SK-N-MC (cell line): ENCODE data around the gene CPLX3.
A peak's percentile ranks its signal among the peaks of the same experiment; 100 is the strongest.
"Not testable (repeated sequence)": the region's sequence is repeated elsewhere in the genome, so short reads cannot be mapped to it uniquely, and the experiment has no call there.

ENCODE experiments used
- DNase-seq: peaks from one replicate; pipeline ENCODE4 v3.0.0-alpha.2; 2011; ENCODE audit warnings: low read depth, low spot score
- H3K27ac ChIP-seq: fragments of 200-600 bp; sonication (generic); 2 replicates; pipeline ENCODE4 v1.5.1; 2016; ENCODE audit warnings: mixed run types
- H3K36me3 ChIP-seq: fragments of 200-600 bp; sonication (generic); 2 replicates; pipeline ENCODE4 v1.6.1; 2017; ENCODE audit warnings: antibody characterized with exemption, low read length, mixed read lengths; ENCODE audit not compliant: insufficient read depth
- H3K4me3 ChIP-seq: fragments of 200-600 bp; sonication (generic); 2 replicates; pipeline ENCODE4 v1.5.1; 2016
- H3K9ac ChIP-seq: fragments of 200-600 bp; sonication (generic); 2 replicates; pipeline ENCODE4 v1.8.0; 2017; ENCODE audit warnings: mixed run types, mixed read lengths; ENCODE audit not compliant: insufficient read length
- H3K9me3 ChIP-seq: fragments of 200-600 bp; sonication (generic); 2 replicates; pipeline ENCODE4 v1.6.1; 2017; ENCODE audit warnings: low read depth, mild to moderate bottlenecking, antibody characterized with exemption, low read length, moderate library complexity, mixed read lengths
- EZH2 ChIP-seq: fragments of 200-600 bp; sonication (generic); IDR thresholded peaks from one replicate; pipeline ENCODE4 v1.6.1; 2017; ENCODE audit warnings: antibody characterized with exemption
- FOXP2 ChIP-seq: optimal IDR thresholded peaks from 2 replicates; pipeline ENCODE3; 2011; ENCODE audit warnings: mild to moderate bottlenecking, moderate library complexity; ENCODE audit not compliant: insufficient read depth; ENCODE audit errors: extremely low read length, control extremely low read depth
- POLR2AphosphoS5 ChIP-seq: IDR thresholded peaks from 2 replicates; pipeline ENCODE4 v1.6.1; 2012; ENCODE audit warnings: mild to moderate bottlenecking, low read depth, low read length, borderline replicate concordance

Gene CPLX3

GRCh38 chr15:74782259-74783071, 44.0 kb upstream of the CPLX3 start:
- H3K27ac ChIP-seq: no peak overlapping the region
- peak overlapping the region; percentile 88 for H3K9ac ChIP-seq
- H3K36me3 ChIP-seq: no peaks in the 10 kb centered on the region
- TF ChIP-seq FOXP2 (no peak), EZH2 (no peak), POLR2AphosphoS5 (no peak)
- no peak for DNase-seq
- no peaks in the 10 kb centered on the region for H3K9me3 ChIP-seq
- H3K4me3 ChIP-seq: peak overlapping the region; percentile 78

- 0 out of 2 replicates have a peak overlapping the region, but pooled peaks have one; percentile 3 for H3K27ac ChIP-seq
- no peaks in the 10 kb centered on the region for H3K9me3 ChIP-seq
- peak overlapping the region; percentile 88 for H3K9ac ChIP-seq
- H3K36me3 ChIP-seq: no peaks in the 10 kb centered on the region
- peak overlapping the region; percentile 78 for H3K4me3 ChIP-seq
- no peak for DNase-seq
- TF ChIP-seq FOXP2 (no peak), EZH2 (no peak), POLR2AphosphoS5 (no peak)
These were observed 43.2 kb upstream of the CPLX3 start for GRCh38 chr15:74783072-74783807.

GRCh38 chr15:74783808-74784175, 42.6 kb upstream of the CPLX3 start:
- H3K36me3 ChIP-seq: no peaks in the 10 kb centered on the region
- peak overlapping the region; percentile 88 for H3K9ac ChIP-seq
- H3K27ac ChIP-seq: 0 out of 2 replicates have a peak overlapping the region, but pooled peaks have one; percentile 3
- no peaks in the 10 kb centered on the region for H3K9me3 ChIP-seq
- no peak for DNase-seq
- peak overlapping the region; percentile 78 for H3K4me3 ChIP-seq
- TF ChIP-seq POLR2AphosphoS5 (no peak), FOXP2 (no peak), EZH2 (no peak)

- Histone ChIP-seq H3K4me3 (no peak overlapping the region), H3K9me3 (no peaks in the 10 kb centered on the region), H3K27ac (peak overlapping the region; percentile 50; the same call in 1 of the 2 replicates), H3K36me3 (no peaks in the 10 kb centered on the region), H3K9ac (no peak overlapping the region)
- DNase-seq: no peak
- TF ChIP-seq POLR2AphosphoS5: no peak
- TF ChIP-seq FOXP2: no peak
- no peak for TF ChIP-seq EZH2
These were observed 41.8 kb upstream of the CPLX3 start for GRCh38 chr15:74784426-74785193.

- Histone ChIP-seq H3K9ac (no peak overlapping the region), H3K9me3 (no peaks in the 10 kb centered on the region), H3K36me3 (no peaks in the 10 kb centered on the region), H3K27ac (0 out of 2 replicates have a peak overlapping the region, but pooled peaks have one; percentile 50), H3K4me3 (no peak overlapping the region)
- DNase-seq: no peak
- no peak for TF ChIP-seq FOXP2
- TF ChIP-seq POLR2AphosphoS5: no peak
- no peak for TF ChIP-seq EZH2
These were observed 41.0 kb upstream of the CPLX3 start for GRCh38 chr15:74785194-74786032.

- not testable (repeated sequence) for H3K9ac ChIP-seq, H3K4me3 ChIP-seq, DNase-seq, H3K36me3 ChIP-seq, H3K27ac ChIP-seq, H3K9me3 ChIP-seq
These were observed 40.3 kb upstream of the CPLX3 start for GRCh38 chr15:74786081-74786480.

- Histone ChIP-seq H3K4me3 (no peak overlapping the region), H3K9me3 (no peaks in the 10 kb centered on the region), H3K9ac (no peak overlapping the region), H3K36me3 (no peaks in the 10 kb centered on the region), H3K27ac (no peak overlapping the region)
- TF ChIP-seq FOXP2: no peak
- TF ChIP-seq EZH2: no peak
- no peak for TF ChIP-seq POLR2AphosphoS5
- DNase-seq: no peak
These were observed 39.8 kb upstream of the CPLX3 start for GRCh38 chr15:74786551-74787165.
